GM12875 (cell line): Measurements from ENCODE around the gene RELL2.

Experiments
- H3K4me3 ChIP-seq: one replicate; pipeline ENCODE4 v1.5.1; 2011; ENCODE audit warnings: low read depth, low read length, control low read depth
- CTCF ChIP-seq: IDR thresholded peaks from 2 replicates; pipeline ENCODE4 v1.5.1; 2011; ENCODE audit warnings: low read depth, mild to moderate bottlenecking, control low read depth, inconsistent platforms, low read length, moderate library complexity, borderline replicate concordance; ENCODE audit not compliant: insufficient read depth

Gene RELL2

GRCh38 chr5:141634720-141635119, 2.1 kb upstream of the RELL2 start:
- H3K4me3 ChIP-seq, result peak overlapping the region; percentile 34
- no peak for TF ChIP-seq CTCF

GRCh38 chr5:141635646-141636045, 1.2 kb upstream of the RELL2 start:
- TF ChIP-seq CTCF, result no peak

GRCh38 chr5:141636106-141636412, 738 bp upstream of the RELL2 start:
- peak overlapping the region; percentile 86 for H3K4me3 ChIP-seq
- TF ChIP-seq CTCF, result no peak

More at GRCh38 chr5:141635646-141636045, 1.2 kb upstream of the RELL2 start:
- H3K4me3 ChIP-seq, result peak overlapping the region; percentile 86

GRCh38 chr5:141637123-141637766, 448 bp downstream of the RELL2 start:
- TF ChIP-seq CTCF, result no peak
- H3K4me3 ChIP-seq, result peak overlapping the region; percentile 86

GRCh38 chr5:141637767-141638419, 1.1 kb downstream of the RELL2 start:
- H3K4me3 ChIP-seq, result peak overlapping the region; percentile 86
- peak; percentile 73 for TF ChIP-seq CTCF

GRCh38 chr5:141638771-141639170, 2.0 kb downstream of the RELL2 start:
- no peak overlapping the region for H3K4me3 ChIP-seq
- TF ChIP-seq CTCF, result no peak
